GM23338 (cell line): ENCODE data around the gene PCNX1. TPM values are rescaled to one million over a fixed set of nuclear protein-coding genes. Genes with fewer than 3 reads are reported as not detected.

Source experiments
- ATAC-seq: fragments of 200-7000 bp; cut with Tn5 transposase; 3 replicates; pipeline ENCODE4 v1.9.1; 2020
- DNase-seq: peaks from one replicate; pipeline ENCODE4 v3.0.0-alpha.2; 2015; ENCODE audit warnings: low spot score
- H2AFZ ChIP-seq: fragments of 200-600 bp; sonication (generic); 2 replicates; pipeline ENCODE4 v1.8.0; 2016; ENCODE audit warnings: antibody characterized with exemption, mild to moderate bottlenecking, moderate library complexity
- H3F3A ChIP-seq: fragments of 200-600 bp; sonication (generic); replicated peaks from 2 replicates; pipeline ENCODE4 v1.8.0; 2017; ENCODE audit warnings: antibody characterized with exemption, mixed run types, low read depth
- H3K27ac ChIP-seq: fragments of 200-600 bp; sonication (generic); 2 replicates; pipeline ENCODE4 v1.6.1; 2016; ENCODE audit warnings: low read depth
- H3K27me3 ChIP-seq: fragments of 200-600 bp; sonication (generic); 2 replicates; pipeline ENCODE4 v1.8.0; 2016; ENCODE audit warnings: mild to moderate bottlenecking, mixed run types, moderate library complexity; ENCODE audit not compliant: insufficient read depth
- H3K36me3 ChIP-seq: fragments of 200-600 bp; sonication (generic); 2 replicates; pipeline ENCODE4 v1.8.0; 2016; ENCODE audit warnings: mild to moderate bottlenecking; ENCODE audit not compliant: insufficient read depth
- H3K4me1 ChIP-seq: fragments of 200-600 bp; sonication (generic); 2 replicates; pipeline ENCODE4 v1.8.0; 2016; ENCODE audit warnings: mild to moderate bottlenecking, moderate library complexity; ENCODE audit not compliant: insufficient read depth
- H3K4me2 ChIP-seq: fragments of 200-600 bp; sonication (generic); 2 replicates; pipeline ENCODE4 v1.7.1; 2017; ENCODE audit warnings: mixed run types
- H3K4me3 ChIP-seq: fragments of 200-600 bp; sonication (generic); 2 replicates; pipeline ENCODE4 v1.6.1; 2016; ENCODE audit warnings: mixed run types
- H3K79me2 ChIP-seq: fragments of 200-600 bp; sonication (generic); replicated peaks from 2 replicates; pipeline ENCODE4 v1.8.0; 2017; ENCODE audit warnings: mild to moderate bottlenecking; ENCODE audit not compliant: insufficient read depth
- H3K9me2 ChIP-seq: fragments of 200-600 bp; sonication (generic); 2 replicates; pipeline ENCODE4 v1.8.0; 2017; ENCODE audit not compliant: insufficient read depth
- H4K20me1 ChIP-seq: fragments of 200-600 bp; sonication (generic); replicated peaks from 2 replicates; pipeline ENCODE4 v1.8.0; 2017; ENCODE audit warnings: mild to moderate bottlenecking; ENCODE audit not compliant: insufficient read depth
- H3K27ac Mint-ChIP-seq: 2 replicates; pipeline ENCODE4 v1.8.0; 2020; ENCODE audit warnings: inconsistent platforms, mild to moderate bottlenecking, moderate library complexity, mixed read lengths
- H3K27me3 Mint-ChIP-seq: 3 replicates; pipeline ENCODE4 v1.8.0; 2022; ENCODE audit warnings: low read depth, mild to moderate bottlenecking, moderate library complexity, mixed read lengths, inconsistent platforms; ENCODE audit not compliant: insufficient read depth, poor library complexity
- H3K36me3 Mint-ChIP-seq: 3 replicates; pipeline ENCODE4 v1.8.0; 2021; ENCODE audit warnings: low read depth, mild to moderate bottlenecking, inconsistent platforms, moderate library complexity, mixed read lengths
- H3K4me1 Mint-ChIP-seq: 3 replicates; pipeline ENCODE4 v1.8.0; 2020; ENCODE audit warnings: mild to moderate bottlenecking, inconsistent platforms, mixed read lengths
- H3K4me3 Mint-ChIP-seq: 3 replicates; pipeline ENCODE4 v1.8.0; 2021; ENCODE audit warnings: moderate library complexity, mild to moderate bottlenecking, inconsistent platforms, mixed read lengths
- H3K9me3 Mint-ChIP-seq: 3 replicates; pipeline ENCODE4 v1.8.0; 2020; ENCODE audit warnings: moderate library complexity, mild to moderate bottlenecking, inconsistent platforms, mixed read lengths
- CREB1 ChIP-seq: fragments of 250-450 bp; sonication (Bioruptor Pico); IDR thresholded peaks from 2 replicates; pipeline ENCODE4 v1.5.0; 2020; ENCODE audit warnings: low read depth, mild to moderate bottlenecking, moderate library complexity
- EZH2 ChIP-seq: fragments of 200-600 bp; sonication (generic); IDR thresholded peaks from one replicate; pipeline ENCODE4 v1.8.0; 2017; ENCODE audit warnings: antibody characterized with exemption, mild to moderate bottlenecking, low read depth; ENCODE audit not compliant: unreplicated experiment
- EZH2phosphoT487 ChIP-seq: fragments of 200-600 bp; sonication (generic); IDR thresholded peaks from one replicate; pipeline ENCODE4 v1.8.1; 2018; ENCODE audit warnings: antibody characterized with exemption; ENCODE audit not compliant: unreplicated experiment
- JUNB ChIP-seq: IDR thresholded peaks from one replicate; pipeline ENCODE4 v1.6.1; 2016; ENCODE audit warnings: antibody characterized with exemption; ENCODE audit not compliant: unreplicated experiment
- NANOG ChIP-seq: IDR thresholded peaks from 2 replicates; pipeline ENCODE4 v1.6.1; 2016; ENCODE audit warnings: antibody characterized with exemption, borderline replicate concordance
- POLR2AphosphoS5 ChIP-seq: IDR thresholded peaks from 2 replicates; pipeline ENCODE4 v1.6.1; 2016; ENCODE audit warnings: antibody characterized with exemption, low read depth
- STAT1 ChIP-seq: IDR thresholded peaks from one replicate; pipeline ENCODE4 v1.6.1; 2016; ENCODE audit warnings: antibody characterized with exemption; ENCODE audit not compliant: unreplicated experiment
- ZNF114 ChIP-seq: fragments of 250-450 bp; sonication (Bioruptor Pico); IDR thresholded peaks from 2 replicates; pipeline ENCODE4 v1.5.0; 2020; ENCODE audit warnings: mild to moderate bottlenecking, moderate library complexity
- ZNF331 ChIP-seq: fragments of 250-450 bp; sonication (Bioruptor Pico); IDR thresholded peaks from 2 replicates; pipeline ENCODE4 v1.5.0; 2020; ENCODE audit warnings: low read depth, mild to moderate bottlenecking, moderate library complexity
- polyA plus RNA-seq: library from polyadenylated mRNA; unstranded; fragments of >200 nt; fragmentation: Nextera tagmentation; extraction: Ambion mirVana; gene quantifications from 2 replicates; pipeline ENCODE4 v1.2.1, GENCODE V29; 2016
- total RNA-seq: library from RNA; depleted of rRNA; stranded (reverse); fragments of >200 nt; shearing (Covaris generic); gene quantifications from 2 replicates; pipeline ENCODE4 v1.2.3, GENCODE V29; 2014
- TF ChIP-seq, protein P1 (sequence below): IDR thresholded peaks from one replicate; pipeline ENCODE4 v1.6.1; 2018; ENCODE audit warnings: antibody characterized with exemption; ENCODE audit not compliant: unreplicated experiment
- TF ChIP-seq, protein P2 (sequence below), 2 experiments: fragments of 200-600 bp in 1 of 2; sonication (generic) in 1 of 2; conservative IDR thresholded peaks; 2 replicates each; pipeline versions ENCODE4 v1.5.1 to v1.6.1; 2016 to 2017; ENCODE audit warnings: antibody characterized with exemption in 2 of 2, low read depth in 2 of 2, mild to moderate bottlenecking in 2 of 2, moderate library complexity in 1 of 2
- TF ChIP-seq, protein P3 (sequence below): fragments of 250-450 bp; sonication (Bioruptor Pico); IDR thresholded peaks from 2 replicates; pipeline ENCODE4 v1.5.0; 2020; ENCODE audit warnings: mild to moderate bottlenecking, moderate library complexity
- TF ChIP-seq, protein P4 (sequence below): IDR thresholded peaks from 2 replicates; pipeline ENCODE4 v1.6.1; 2016; ENCODE audit warnings: antibody characterized with exemption

PCNX1 gene
- total and polyA plus RNA-seq, 2 experiments from 2014 or later: 19.4 to 53.1 TPM

- Histone ChIP-seq H3K4me3 (no peak overlapping the region), H3K27me3 (no peaks in the 10 kb centered on the region), H2AFZ (no peak overlapping the region), H3K9me2 (no peaks in the 10 kb centered on the region), H3K79me2 (peaks cover under 1% of the 10 kb centered on the region; the same call in 1 of the 2 replicates), H3K4me2 (no peak overlapping the region), H3K4me1 (no peaks in the 10 kb centered on the region), H3K27ac (no peak overlapping the region), H4K20me1 (no peaks in the 10 kb centered on the region; the same call in 1 of the 2 replicates), H3F3A (no peaks in the 10 kb centered on the region), H3K36me3 (no peaks in the 10 kb centered on the region)
- H3K4me1 Mint-ChIP-seq: peaks cover 8% of the 10 kb centered on the region; the same call in 2 of the 3 replicates
- H3K27me3 Mint-ChIP-seq: no peaks in the 10 kb centered on the region
- ATAC-seq: no peak
- TF ChIP-seq, protein P1, sequence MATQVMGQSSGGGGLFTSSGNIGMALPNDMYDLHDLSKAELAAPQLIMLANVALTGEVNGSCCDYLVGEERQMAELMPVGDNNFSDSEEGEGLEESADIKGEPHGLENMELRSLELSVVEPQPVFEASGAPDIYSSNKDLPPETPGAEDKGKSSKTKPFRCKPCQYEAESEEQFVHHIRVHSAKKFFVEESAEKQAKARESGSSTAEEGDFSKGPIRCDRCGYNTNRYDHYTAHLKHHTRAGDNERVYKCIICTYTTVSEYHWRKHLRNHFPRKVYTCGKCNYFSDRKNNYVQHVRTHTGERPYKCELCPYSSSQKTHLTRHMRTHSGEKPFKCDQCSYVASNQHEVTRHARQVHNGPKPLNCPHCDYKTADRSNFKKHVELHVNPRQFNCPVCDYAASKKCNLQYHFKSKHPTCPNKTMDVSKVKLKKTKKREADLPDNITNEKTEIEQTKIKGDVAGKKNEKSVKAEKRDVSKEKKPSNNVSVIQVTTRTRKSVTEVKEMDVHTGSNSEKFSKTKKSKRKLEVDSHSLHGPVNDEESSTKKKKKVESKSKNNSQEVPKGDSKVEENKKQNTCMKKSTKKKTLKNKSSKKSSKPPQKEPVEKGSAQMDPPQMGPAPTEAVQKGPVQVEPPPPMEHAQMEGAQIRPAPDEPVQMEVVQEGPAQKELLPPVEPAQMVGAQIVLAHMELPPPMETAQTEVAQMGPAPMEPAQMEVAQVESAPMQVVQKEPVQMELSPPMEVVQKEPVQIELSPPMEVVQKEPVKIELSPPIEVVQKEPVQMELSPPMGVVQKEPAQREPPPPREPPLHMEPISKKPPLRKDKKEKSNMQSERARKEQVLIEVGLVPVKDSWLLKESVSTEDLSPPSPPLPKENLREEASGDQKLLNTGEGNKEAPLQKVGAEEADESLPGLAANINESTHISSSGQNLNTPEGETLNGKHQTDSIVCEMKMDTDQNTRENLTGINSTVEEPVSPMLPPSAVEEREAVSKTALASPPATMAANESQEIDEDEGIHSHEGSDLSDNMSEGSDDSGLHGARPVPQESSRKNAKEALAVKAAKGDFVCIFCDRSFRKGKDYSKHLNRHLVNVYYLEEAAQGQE: no peak
- TF ChIP-seq EZH2: no peak
- TF ChIP-seq STAT1: no peak
- TF ChIP-seq, protein P2, sequence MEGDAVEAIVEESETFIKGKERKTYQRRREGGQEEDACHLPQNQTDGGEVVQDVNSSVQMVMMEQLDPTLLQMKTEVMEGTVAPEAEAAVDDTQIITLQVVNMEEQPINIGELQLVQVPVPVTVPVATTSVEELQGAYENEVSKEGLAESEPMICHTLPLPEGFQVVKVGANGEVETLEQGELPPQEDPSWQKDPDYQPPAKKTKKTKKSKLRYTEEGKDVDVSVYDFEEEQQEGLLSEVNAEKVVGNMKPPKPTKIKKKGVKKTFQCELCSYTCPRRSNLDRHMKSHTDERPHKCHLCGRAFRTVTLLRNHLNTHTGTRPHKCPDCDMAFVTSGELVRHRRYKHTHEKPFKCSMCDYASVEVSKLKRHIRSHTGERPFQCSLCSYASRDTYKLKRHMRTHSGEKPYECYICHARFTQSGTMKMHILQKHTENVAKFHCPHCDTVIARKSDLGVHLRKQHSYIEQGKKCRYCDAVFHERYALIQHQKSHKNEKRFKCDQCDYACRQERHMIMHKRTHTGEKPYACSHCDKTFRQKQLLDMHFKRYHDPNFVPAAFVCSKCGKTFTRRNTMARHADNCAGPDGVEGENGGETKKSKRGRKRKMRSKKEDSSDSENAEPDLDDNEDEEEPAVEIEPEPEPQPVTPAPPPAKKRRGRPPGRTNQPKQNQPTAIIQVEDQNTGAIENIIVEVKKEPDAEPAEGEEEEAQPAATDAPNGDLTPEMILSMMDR (conservative IDR thresholded peaks at IDR 0.05; ENCODE audit: low read depth in 2 of 2): no peak
- TF ChIP-seq POLR2AphosphoS5: no peak
- no peak for TF ChIP-seq EZH2phosphoT487
- TF ChIP-seq NANOG: no peak
- TF ChIP-seq, protein P3, sequence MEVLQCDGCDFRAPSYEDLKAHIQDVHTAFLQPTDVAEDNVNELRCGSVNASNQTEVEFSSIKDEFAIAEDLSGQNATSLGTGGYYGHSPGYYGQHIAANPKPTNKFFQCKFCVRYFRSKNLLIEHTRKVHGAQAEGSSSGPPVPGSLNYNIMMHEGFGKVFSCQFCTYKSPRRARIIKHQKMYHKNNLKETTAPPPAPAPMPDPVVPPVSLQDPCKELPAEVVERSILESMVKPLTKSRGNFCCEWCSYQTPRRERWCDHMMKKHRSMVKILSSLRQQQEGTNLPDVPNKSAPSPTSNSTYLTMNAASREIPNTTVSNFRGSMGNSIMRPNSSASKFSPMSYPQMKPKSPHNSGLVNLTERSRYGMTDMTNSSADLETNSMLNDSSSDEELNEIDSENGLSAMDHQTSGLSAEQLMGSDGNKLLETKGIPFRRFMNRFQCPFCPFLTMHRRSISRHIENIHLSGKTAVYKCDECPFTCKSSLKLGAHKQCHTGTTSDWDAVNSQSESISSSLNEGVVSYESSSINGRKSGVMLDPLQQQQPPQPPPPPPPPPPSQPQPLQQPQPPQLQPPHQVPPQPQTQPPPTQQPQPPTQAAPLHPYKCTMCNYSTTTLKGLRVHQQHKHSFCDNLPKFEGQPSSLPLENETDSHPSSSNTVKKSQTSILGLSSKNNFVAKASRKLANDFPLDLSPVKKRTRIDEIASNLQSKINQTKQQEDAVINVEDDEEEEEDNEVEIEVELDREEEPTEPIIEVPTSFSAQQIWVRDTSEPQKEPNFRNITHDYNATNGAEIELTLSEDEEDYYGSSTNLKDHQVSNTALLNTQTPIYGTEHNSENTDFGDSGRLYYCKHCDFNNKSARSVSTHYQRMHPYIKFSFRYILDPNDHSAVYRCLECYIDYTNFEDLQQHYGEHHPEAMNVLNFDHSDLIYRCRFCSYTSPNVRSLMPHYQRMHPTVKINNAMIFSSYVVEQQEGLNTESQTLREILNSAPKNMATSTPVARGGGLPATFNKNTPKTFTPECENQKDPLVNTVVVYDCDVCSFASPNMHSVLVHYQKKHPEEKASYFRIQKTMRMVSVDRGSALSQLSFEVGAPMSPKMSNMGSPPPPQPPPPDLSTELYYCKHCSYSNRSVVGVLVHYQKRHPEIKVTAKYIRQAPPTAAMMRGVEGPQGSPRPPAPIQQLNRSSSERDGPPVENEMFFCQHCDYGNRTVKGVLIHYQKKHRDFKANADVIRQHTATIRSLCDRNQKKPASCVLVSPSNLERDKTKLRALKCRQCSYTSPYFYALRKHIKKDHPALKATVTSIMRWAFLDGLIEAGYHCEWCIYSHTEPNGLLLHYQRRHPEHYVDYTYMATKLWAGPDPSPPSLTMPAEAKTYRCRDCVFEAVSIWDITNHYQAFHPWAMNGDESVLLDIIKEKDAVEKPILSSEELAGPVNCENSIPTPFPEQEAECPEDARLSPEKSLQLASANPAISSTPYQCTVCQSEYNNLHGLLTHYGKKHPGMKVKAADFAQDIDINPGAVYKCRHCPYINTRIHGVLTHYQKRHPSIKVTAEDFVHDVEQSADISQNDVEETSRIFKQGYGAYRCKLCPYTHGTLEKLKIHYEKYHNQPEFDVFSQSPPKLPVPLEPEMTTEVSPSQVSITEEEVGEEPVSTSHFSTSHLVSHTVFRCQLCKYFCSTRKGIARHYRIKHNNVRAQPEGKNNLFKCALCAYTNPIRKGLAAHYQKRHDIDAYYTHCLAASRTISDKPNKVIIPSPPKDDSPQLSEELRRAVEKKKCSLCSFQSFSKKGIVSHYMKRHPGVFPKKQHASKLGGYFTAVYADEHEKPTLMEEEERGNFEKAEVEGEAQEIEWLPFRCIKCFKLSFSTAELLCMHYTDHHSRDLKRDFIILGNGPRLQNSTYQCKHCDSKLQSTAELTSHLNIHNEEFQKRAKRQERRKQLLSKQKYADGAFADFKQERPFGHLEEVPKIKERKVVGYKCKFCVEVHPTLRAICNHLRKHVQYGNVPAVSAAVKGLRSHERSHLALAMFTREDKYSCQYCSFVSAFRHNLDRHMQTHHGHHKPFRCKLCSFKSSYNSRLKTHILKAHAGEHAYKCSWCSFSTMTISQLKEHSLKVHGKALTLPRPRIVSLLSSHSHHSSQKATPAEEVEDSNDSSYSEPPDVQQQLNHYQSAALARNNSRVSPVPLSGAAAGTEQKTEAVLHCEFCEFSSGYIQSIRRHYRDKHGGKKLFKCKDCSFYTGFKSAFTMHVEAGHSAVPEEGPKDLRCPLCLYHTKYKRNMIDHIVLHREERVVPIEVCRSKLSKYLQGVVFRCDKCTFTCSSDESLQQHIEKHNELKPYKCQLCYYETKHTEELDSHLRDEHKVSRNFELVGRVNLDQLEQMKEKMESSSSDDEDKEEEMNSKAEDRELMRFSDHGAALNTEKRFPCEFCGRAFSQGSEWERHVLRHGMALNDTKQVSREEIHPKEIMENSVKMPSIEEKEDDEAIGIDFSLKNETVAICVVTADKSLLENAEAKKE (CRISPR knock-in tag): no peak
- no peak for TF ChIP-seq ZNF114 (CRISPR knock-in tag)
- TF ChIP-seq, protein P4, sequence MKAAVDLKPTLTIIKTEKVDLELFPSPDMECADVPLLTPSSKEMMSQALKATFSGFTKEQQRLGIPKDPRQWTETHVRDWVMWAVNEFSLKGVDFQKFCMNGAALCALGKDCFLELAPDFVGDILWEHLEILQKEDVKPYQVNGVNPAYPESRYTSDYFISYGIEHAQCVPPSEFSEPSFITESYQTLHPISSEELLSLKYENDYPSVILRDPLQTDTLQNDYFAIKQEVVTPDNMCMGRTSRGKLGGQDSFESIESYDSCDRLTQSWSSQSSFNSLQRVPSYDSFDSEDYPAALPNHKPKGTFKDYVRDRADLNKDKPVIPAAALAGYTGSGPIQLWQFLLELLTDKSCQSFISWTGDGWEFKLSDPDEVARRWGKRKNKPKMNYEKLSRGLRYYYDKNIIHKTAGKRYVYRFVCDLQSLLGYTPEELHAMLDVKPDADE: no peak
- no peak for TF ChIP-seq ZNF331 (CRISPR knock-in tag)
- no peak for TF ChIP-seq JUNB
- no peak for TF ChIP-seq CREB1
- peaks cover 6% of the 10 kb centered on the region; the same call in 1 of the 3 replicates for H3K36me3 Mint-ChIP-seq
- H3K4me3 Mint-ChIP-seq: no peak overlapping the region
- H3K9me3 Mint-ChIP-seq: no peaks in the 10 kb centered on the region
- H3K27ac Mint-ChIP-seq: no peak overlapping the region
- no peak for DNase-seq
Measured at GRCh38 chr14:70993931-70994330, 86.7 kb downstream of the PCNX1 start.
